MCF 10A (cell line): ENCODE data around the gene MRE11. TPM values are rescaled to one million over a fixed set of nuclear protein-coding genes. Genes with fewer than 3 reads are reported as not detected.
A peak's percentile ranks its signal among the peaks of the same experiment; 100 is the strongest.

ENCODE experiments used
- BruUV-seq: library from RNA; stranded (reverse); fragments of 400-500 nt; replicated peaks from 2 replicates; lab custom pipeline; 2021; lab: Mats Ljungman, UMichigan
- CTCF ChIA-PET: fragments of 300-600 bp; sonication (Branson Sonifier 250); formaldehyde crosslinking; extraction: SDS; loops from one replicate; lab custom pipeline; 2021; ENCODE audit warnings: antibody characterized with exemption, inconsistent platforms; lab: Yijun Ruan, JAX
- POLR2A ChIA-PET: fragments of 300-600, 350-650 bp; sonication (Branson Sonifier 250); formaldehyde crosslinking; extraction: SDS; loops from one replicate; lab custom pipeline; 2020; ENCODE audit warnings: antibody characterized with exemption, inconsistent platforms; lab: Yijun Ruan, JAX
- DNase-seq: peaks from one replicate; pipeline ENCODE4 v3.0.0-alpha.2; 2018; ENCODE audit not compliant: unreplicated experiment
- H3K27ac Mint-ChIP-seq: one replicate; pipeline ENCODE4 v1.8.0; 2022; ENCODE audit warnings: mild to moderate bottlenecking, low read depth, mixed read lengths; ENCODE audit not compliant: unreplicated experiment
- H3K27me3 Mint-ChIP-seq: one replicate; pipeline ENCODE4 v1.8.0; 2022; ENCODE audit warnings: mixed read lengths; ENCODE audit not compliant: insufficient read depth, unreplicated experiment
- H3K36me3 Mint-ChIP-seq: one replicate; pipeline ENCODE4 v1.8.0; 2022; ENCODE audit warnings: mild to moderate bottlenecking, moderate library complexity, mixed read lengths; ENCODE audit not compliant: insufficient read depth, unreplicated experiment
- H3K4me1 Mint-ChIP-seq: one replicate; pipeline ENCODE4 v1.8.0; 2022; ENCODE audit warnings: mixed read lengths; ENCODE audit not compliant: insufficient read depth, unreplicated experiment
- H3K4me3 Mint-ChIP-seq: one replicate; pipeline ENCODE4 v1.8.0; 2022; ENCODE audit warnings: mild to moderate bottlenecking, moderate library complexity, mixed read lengths; ENCODE audit not compliant: unreplicated experiment
- H3K9me3 Mint-ChIP-seq: one replicate; pipeline ENCODE4 v1.8.0; 2022; ENCODE audit warnings: mixed read lengths; ENCODE audit not compliant: unreplicated experiment
- intact Hi-C: fragments of 100-400 bp; cut with micrococcal nuclease; formaldehyde crosslinking; loops from 2 replicates; pipeline ENCODE4 v1.14.1; 2022
- total RNA-seq: library from RNA; stranded (reverse); gene quantifications from 2 replicates; pipeline ENCODE4 v1.2.3, GENCODE V29; 2022
- TF ChIP-seq, protein P1 (sequence below): fragments of 200-600 bp; IDR thresholded peaks from one replicate; pipeline ENCODE4 v1.8.0; 2022; ENCODE audit warnings: antibody characterized with exemption, mild to moderate bottlenecking; ENCODE audit not compliant: unreplicated experiment

The MRE11 gene
- total RNA-seq, 1 experiment from 2014 or later = 13.2 TPM

DNA sequence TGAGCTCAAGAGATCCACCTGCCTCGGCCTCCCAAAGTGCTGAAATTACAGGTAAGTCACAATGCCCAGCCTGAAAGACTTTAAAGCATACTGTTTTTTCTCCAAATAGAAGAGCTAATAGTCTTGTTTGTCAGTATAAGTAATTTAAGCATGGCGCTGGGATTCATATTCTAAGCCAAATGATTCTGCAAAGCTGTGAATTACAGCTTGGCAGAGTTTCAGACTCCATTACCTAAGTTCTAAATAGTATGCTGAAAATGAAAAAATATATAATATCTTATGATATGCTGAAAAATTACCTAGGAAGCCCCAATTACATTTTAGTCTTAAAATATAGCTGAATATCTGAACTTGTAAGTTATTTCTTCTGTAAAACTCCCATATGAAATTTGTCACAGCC, 39.3 kb downstream of the MRE11 start:
- H3K4me3 Mint-ChIP-seq = no peak overlapping the region
- H3K27ac Mint-ChIP-seq = no peak overlapping the region
- DNase-seq = no peak
- CTCF ChIA-PET = interaction anchor here (0.6 to 1.0 kb wide), 3 partner anchors 27 to 558 kb away, joined by 3 to 4 read pairs (median 4); no protein-coding TSS in a partner anchor
- H3K36me3 Mint-ChIP-seq = peaks cover 7% of the 10 kb centered on the region
- H3K4me1 Mint-ChIP-seq = peaks cover 3% of the 10 kb centered on the region
- TF ChIP-seq, protein P1, sequence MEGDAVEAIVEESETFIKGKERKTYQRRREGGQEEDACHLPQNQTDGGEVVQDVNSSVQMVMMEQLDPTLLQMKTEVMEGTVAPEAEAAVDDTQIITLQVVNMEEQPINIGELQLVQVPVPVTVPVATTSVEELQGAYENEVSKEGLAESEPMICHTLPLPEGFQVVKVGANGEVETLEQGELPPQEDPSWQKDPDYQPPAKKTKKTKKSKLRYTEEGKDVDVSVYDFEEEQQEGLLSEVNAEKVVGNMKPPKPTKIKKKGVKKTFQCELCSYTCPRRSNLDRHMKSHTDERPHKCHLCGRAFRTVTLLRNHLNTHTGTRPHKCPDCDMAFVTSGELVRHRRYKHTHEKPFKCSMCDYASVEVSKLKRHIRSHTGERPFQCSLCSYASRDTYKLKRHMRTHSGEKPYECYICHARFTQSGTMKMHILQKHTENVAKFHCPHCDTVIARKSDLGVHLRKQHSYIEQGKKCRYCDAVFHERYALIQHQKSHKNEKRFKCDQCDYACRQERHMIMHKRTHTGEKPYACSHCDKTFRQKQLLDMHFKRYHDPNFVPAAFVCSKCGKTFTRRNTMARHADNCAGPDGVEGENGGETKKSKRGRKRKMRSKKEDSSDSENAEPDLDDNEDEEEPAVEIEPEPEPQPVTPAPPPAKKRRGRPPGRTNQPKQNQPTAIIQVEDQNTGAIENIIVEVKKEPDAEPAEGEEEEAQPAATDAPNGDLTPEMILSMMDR = no peak
- POLR2A ChIA-PET = interaction anchor here (0.6 kb wide), 1 partner anchor 130 kb away, joined by 3 read pairs; no protein-coding TSS in a partner anchor
- no peaks in the 10 kb centered on the region for H3K9me3 Mint-ChIP-seq
- H3K27me3 Mint-ChIP-seq = no peaks in the 10 kb centered on the region
- no TSS peak for BruUV-seq
- intact Hi-C loops = no loop called here

DNA sequence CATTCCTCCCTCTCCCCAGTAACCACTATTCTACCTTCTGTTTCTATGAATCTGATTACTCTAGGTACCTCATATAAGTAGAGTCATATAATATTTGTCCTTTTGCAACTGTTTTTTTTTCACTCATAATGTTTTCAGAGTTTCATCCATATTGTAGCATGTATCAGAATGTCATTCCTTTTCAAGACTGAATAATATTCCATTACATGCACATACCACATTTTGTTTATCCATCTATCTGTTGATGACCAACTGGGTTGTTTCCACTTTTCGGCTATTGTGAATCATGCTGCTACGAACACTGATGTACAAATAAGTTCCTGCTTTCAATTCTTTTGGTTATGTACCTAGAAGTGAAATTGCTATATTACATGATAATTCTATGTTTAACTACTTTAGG, 40.7 kb downstream of the MRE11 start:
- no peak for DNase-seq
- no peaks in the 10 kb centered on the region for H3K36me3 Mint-ChIP-seq
- no peak overlapping the region for H3K27ac Mint-ChIP-seq
- ChIA-PET CTCF (interaction anchor here (2.4 kb wide), 1 partner anchor 558 kb away, joined by 7 read pairs; no protein-coding TSS in a partner anchor), POLR2A (interaction anchor here (0.8 kb wide), 1 partner anchor 40 kb away, joined by 3 read pairs; the partner anchor contains the start of genes ANKRD49 and MRE11)
- H3K9me3 Mint-ChIP-seq = no peaks in the 10 kb centered on the region
- no TSS peak for BruUV-seq
- intact Hi-C loops = no loop called here
- TF ChIP-seq, protein P1 = no peak
- no peaks in the 10 kb centered on the region for H3K27me3 Mint-ChIP-seq
- H3K4me3 Mint-ChIP-seq = no peak overlapping the region
- H3K4me1 Mint-ChIP-seq = peaks cover 7% of the 10 kb centered on the region

DNA sequence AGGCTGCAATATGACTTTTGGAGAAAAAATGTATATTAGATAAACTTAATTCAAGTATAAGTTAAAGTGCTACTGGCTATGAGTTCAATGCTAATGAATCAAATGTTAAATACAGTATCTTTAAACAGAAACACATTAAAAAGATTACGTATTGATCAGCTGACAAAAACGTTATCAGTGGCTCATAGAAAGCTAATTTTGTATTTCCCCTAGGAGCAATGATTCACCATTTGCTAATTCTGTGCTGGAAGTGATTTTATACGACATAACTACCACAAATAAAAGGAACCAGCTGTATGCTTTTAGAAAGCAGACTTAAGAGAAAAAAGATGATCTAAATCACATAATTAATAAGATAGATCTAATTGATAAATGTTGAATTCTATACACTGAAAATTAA, 43.6 kb downstream of the MRE11 start:
- no peak overlapping the region for H3K27ac Mint-ChIP-seq
- no peaks in the 10 kb centered on the region for H3K27me3 Mint-ChIP-seq
- H3K4me3 Mint-ChIP-seq = no peak overlapping the region
- H3K9me3 Mint-ChIP-seq = no peaks in the 10 kb centered on the region
- H3K4me1 Mint-ChIP-seq = peaks cover 7% of the 10 kb centered on the region
- no peak for DNase-seq
- TF ChIP-seq, protein P1 = no peak
- no TSS peak for BruUV-seq
- intact Hi-C loops = no loop called here
- peaks cover 17% of the 10 kb centered on the region for H3K36me3 Mint-ChIP-seq
- ChIA-PET CTCF (interaction anchor here (1.0 to 1.8 kb wide), 4 partner anchors 18 to 555 kb away, joined by 3 to 7 read pairs (median 5); no protein-coding TSS in a partner anchor), POLR2A (interaction anchor here (0.6 to 2.1 kb wide), 7 partner anchors 14 to 710 kb away, joined by 3 to 11 read pairs (median 6); partner anchors contain the start of genes ANKRD49, MRE11 and PANX1)

DNA sequence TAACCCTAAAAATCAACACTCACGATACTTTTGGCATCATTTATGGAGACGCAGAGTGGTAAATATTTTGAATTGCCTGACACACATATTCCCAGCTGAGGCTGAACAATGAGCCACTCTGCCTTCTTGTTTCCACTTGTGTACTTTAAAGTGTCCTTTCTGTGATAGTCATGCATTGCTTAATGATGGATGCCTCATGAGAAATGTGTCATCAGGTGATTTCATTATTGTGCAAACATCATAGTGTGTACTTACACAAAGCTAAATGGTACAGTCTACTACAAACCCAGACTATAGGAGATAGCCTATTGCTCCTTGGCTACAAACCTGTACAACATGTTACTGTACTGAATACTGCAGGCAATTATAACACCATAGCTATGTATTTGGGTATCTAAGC, 44.2 kb downstream of the MRE11 start:
- intact Hi-C loops = no loop called here
- ChIA-PET POLR2A (interaction anchor here (0.8 to 2.1 kb wide), 6 partner anchors 33 to 320 kb away, joined by 3 to 11 read pairs (median 6); partner anchors contain the start of genes ANKRD49, MRE11 and PANX1), CTCF (interaction anchor here (0.7 to 1.8 kb wide), 5 partner anchors 12 to 554 kb away, joined by 3 to 7 read pairs (median 3); no protein-coding TSS in a partner anchor)
- peaks cover 21% of the 10 kb centered on the region for H3K36me3 Mint-ChIP-seq
- no peaks in the 10 kb centered on the region for H3K27me3 Mint-ChIP-seq
- peaks cover 7% of the 10 kb centered on the region for H3K4me1 Mint-ChIP-seq
- no peak overlapping the region for H3K4me3 Mint-ChIP-seq
- TF ChIP-seq, protein P1 = no peak
- DNase-seq = peak; percentile 91
- peak overlapping the region; percentile 36 for H3K27ac Mint-ChIP-seq
- no TSS peak for BruUV-seq
- H3K9me3 Mint-ChIP-seq = no peaks in the 10 kb centered on the region
